Activated naive CD8-positive, alpha-beta T cell (primary cell): ENCODE measurements around the gene AVPR1A.
A peak's percentile ranks its signal among the peaks of the same experiment; 100 is the strongest.
"Not testable (repeated sequence)": the region's sequence is repeated elsewhere in the genome, so short reads cannot be mapped to it uniquely, and the experiment has no call there.

Experiments
- H3K27ac Mint-ChIP-seq: one replicate; pipeline ENCODE4 v1.8.0; 2021; ENCODE audit warnings: mixed read lengths
- H3K27me3 Mint-ChIP-seq: one replicate; pipeline ENCODE4 v1.8.0; 2021; ENCODE audit warnings: mixed read lengths
- H3K36me3 Mint-ChIP-seq: one replicate; pipeline ENCODE4 v1.8.0; 2021; ENCODE audit warnings: mixed read lengths
- H3K4me1 Mint-ChIP-seq: one replicate; pipeline ENCODE4 v1.8.0; 2021; ENCODE audit warnings: low read depth, mixed read lengths
- H3K4me3 Mint-ChIP-seq: one replicate; pipeline ENCODE4 v1.8.0; 2021; ENCODE audit warnings: mild to moderate bottlenecking, mixed read lengths
- H3K9me3 Mint-ChIP-seq: one replicate; pipeline ENCODE4 v1.8.0; 2021; ENCODE audit warnings: low read depth, mixed read lengths

The AVPR1A gene

GRCh38 chr12:63150713-63151622 is at the start of gene AVPR1A:
TSS of gene AVPR1A (minus strand) at chr12:63151201. CDS start at chr12:63150836, 365 bp downstream.
- Mint-ChIP-seq H3K4me3 (peak within 1 kb of the TSS; percentile 59), H3K36me3 (no peaks in the 10 kb centered on the region), H3K9me3 (no peaks in the 10 kb centered on the region), H3K4me1 (peaks cover 22% of the 10 kb centered on the region), H3K27ac (no peak within 1 kb of the TSS), H3K27me3 (peaks cover 52% of the 10 kb centered on the region)

- Mint-ChIP-seq H3K27ac (no peak overlapping the region), H3K36me3 (no peaks in the 10 kb centered on the region), H3K4me1 (no peaks in the 10 kb centered on the region), H3K4me3 (no peak overlapping the region), H3K27me3 (peaks cover 2% of the 10 kb centered on the region), H3K9me3 (no peaks in the 10 kb centered on the region)
These were observed 45.2 kb upstream of the AVPR1A start for GRCh38 chr12:63196168-63196567.

- no peaks in the 10 kb centered on the region for H3K27me3 Mint-ChIP-seq
- peaks cover 4% of the 10 kb centered on the region for H3K36me3 Mint-ChIP-seq
- H3K9me3 Mint-ChIP-seq = peaks cover 18% of the 10 kb centered on the region
- H3K4me1 Mint-ChIP-seq = no peaks in the 10 kb centered on the region
- no peak overlapping the region for H3K27ac Mint-ChIP-seq
- H3K4me3 Mint-ChIP-seq = no peak overlapping the region
These were observed 28.2 kb upstream of the AVPR1A start for GRCh38 chr12:63179224-63179623.

- no peaks in the 10 kb centered on the region for H3K4me1 Mint-ChIP-seq
- H3K27ac Mint-ChIP-seq = no peak overlapping the region
- H3K27me3 Mint-ChIP-seq = peaks cover 6% of the 10 kb centered on the region
- no peaks in the 10 kb centered on the region for H3K36me3 Mint-ChIP-seq
- no peaks in the 10 kb centered on the region for H3K9me3 Mint-ChIP-seq
- H3K4me3 Mint-ChIP-seq = no peak overlapping the region
These were observed 19.3 kb upstream of the AVPR1A start for GRCh38 chr12:63170321-63170720.

GRCh38 chr12:63167741-63168140 is 16.7 kb upstream of the AVPR1A start:
- not testable (repeated sequence) for H3K9me3 Mint-ChIP-seq

GRCh38 chr12:63164911-63165310 is 13.9 kb upstream of the AVPR1A start:
- no peaks in the 10 kb centered on the region for H3K36me3 Mint-ChIP-seq
- H3K27ac Mint-ChIP-seq = no peak overlapping the region
- H3K4me1 Mint-ChIP-seq = no peaks in the 10 kb centered on the region
- H3K9me3 Mint-ChIP-seq = no peaks in the 10 kb centered on the region
- H3K27me3 Mint-ChIP-seq = peaks cover 7% of the 10 kb centered on the region
- H3K4me3 Mint-ChIP-seq = no peak overlapping the region

More at GRCh38 chr12:63167741-63168140, 16.7 kb upstream of the AVPR1A start:
- not testable (repeated sequence) for H3K27ac Mint-ChIP-seq, H3K36me3 Mint-ChIP-seq, H3K4me3 Mint-ChIP-seq, H3K27me3 Mint-ChIP-seq, H3K4me1 Mint-ChIP-seq

- H3K4me3 Mint-ChIP-seq = no peak overlapping the region
These were observed 12.5 kb upstream of the AVPR1A start for GRCh38 chr12:63163541-63163940.

GRCh38 chr12:63155375-63155774 is 4.4 kb upstream of the AVPR1A start:
- H3K4me3 Mint-ChIP-seq = no peak overlapping the region
- peaks cover 15% of the 10 kb centered on the region for H3K4me1 Mint-ChIP-seq
- no peak overlapping the region for H3K27ac Mint-ChIP-seq
- H3K27me3 Mint-ChIP-seq = peaks cover 33% of the 10 kb centered on the region
- no peaks in the 10 kb centered on the region for H3K36me3 Mint-ChIP-seq
- no peaks in the 10 kb centered on the region for H3K9me3 Mint-ChIP-seq

More at GRCh38 chr12:63163541-63163940, 12.5 kb upstream of the AVPR1A start:
- H3K27ac Mint-ChIP-seq = no peak overlapping the region
- H3K27me3 Mint-ChIP-seq = peaks cover 7% of the 10 kb centered on the region
- H3K9me3 Mint-ChIP-seq = no peaks in the 10 kb centered on the region
- no peaks in the 10 kb centered on the region for H3K36me3 Mint-ChIP-seq
- H3K4me1 Mint-ChIP-seq = no peaks in the 10 kb centered on the region

- Mint-ChIP-seq H3K27ac (no peak overlapping the region), H3K4me1 (peaks cover 20% of the 10 kb centered on the region), H3K27me3 (peaks cover 39% of the 10 kb centered on the region), H3K4me3 (no peak overlapping the region), H3K36me3 (no peaks in the 10 kb centered on the region), H3K9me3 (no peaks in the 10 kb centered on the region)
These were observed 3.6 kb upstream of the AVPR1A start for GRCh38 chr12:63154560-63154959.

- H3K27me3 Mint-ChIP-seq = peaks cover 51% of the 10 kb centered on the region
- peaks cover 22% of the 10 kb centered on the region for H3K4me1 Mint-ChIP-seq
- no peak overlapping the region for H3K4me3 Mint-ChIP-seq
- no peak overlapping the region for H3K27ac Mint-ChIP-seq
- H3K36me3 Mint-ChIP-seq = no peaks in the 10 kb centered on the region
- no peaks in the 10 kb centered on the region for H3K9me3 Mint-ChIP-seq
These were observed 1.3 kb upstream of the AVPR1A start for GRCh38 chr12:63152321-63152700.

GRCh38 chr12:63151623-63152320 is 771 bp upstream of the AVPR1A start:
- Mint-ChIP-seq H3K4me3 (peak overlapping the region; percentile 59), H3K36me3 (no peaks in the 10 kb centered on the region), H3K27ac (no peak overlapping the region), H3K27me3 (peaks cover 52% of the 10 kb centered on the region), H3K9me3 (no peaks in the 10 kb centered on the region), H3K4me1 (peaks cover 22% of the 10 kb centered on the region)

- Mint-ChIP-seq H3K9me3 (no peaks in the 10 kb centered on the region), H3K4me1 (peaks cover 22% of the 10 kb centered on the region), H3K27ac (no peak overlapping the region), H3K27me3 (peaks cover 52% of the 10 kb centered on the region), H3K36me3 (no peaks in the 10 kb centered on the region), H3K4me3 (peak overlapping the region; percentile 46)
These were observed 890 bp downstream of the AVPR1A start for GRCh38 chr12:63149909-63150712.

- no peaks in the 10 kb centered on the region for H3K36me3 Mint-ChIP-seq
- H3K27me3 Mint-ChIP-seq = peaks cover 16% of the 10 kb centered on the region
- no peak overlapping the region for H3K4me3 Mint-ChIP-seq
- H3K9me3 Mint-ChIP-seq = no peaks in the 10 kb centered on the region
- H3K4me1 Mint-ChIP-seq = peaks cover 1% of the 10 kb centered on the region
- no peak overlapping the region for H3K27ac Mint-ChIP-seq
These were observed 6.4 kb downstream of the AVPR1A start for GRCh38 chr12:63144556-63144955.

GRCh38 chr12:63138488-63138887 is 12.5 kb downstream of the AVPR1A start:
- no peaks in the 10 kb centered on the region for H3K4me1 Mint-ChIP-seq
- H3K36me3 Mint-ChIP-seq = no peaks in the 10 kb centered on the region
- peaks cover 1% of the 10 kb centered on the region for H3K27me3 Mint-ChIP-seq
- H3K9me3 Mint-ChIP-seq = no peaks in the 10 kb centered on the region
- H3K27ac Mint-ChIP-seq = no peak overlapping the region
- no peak overlapping the region for H3K4me3 Mint-ChIP-seq

- Mint-ChIP-seq H3K36me3 (no peaks in the 10 kb centered on the region), H3K9me3 (no peaks in the 10 kb centered on the region), H3K27ac (no peak overlapping the region), H3K27me3 (peaks cover 3% of the 10 kb centered on the region), H3K4me3 (no peak overlapping the region), H3K4me1 (no peaks in the 10 kb centered on the region)
These were observed 17.0 kb downstream of the AVPR1A start for GRCh38 chr12:63133981-63134380.
